Spleen (tissue), 7 donors: ENCODE data around the gene CABCOCO1.

Experiments used
- POLR2A ChIP-seq, 3 donors: fragments of 450-650 bp; IDR thresholded peaks; one replicate each; pipeline ENCODE4 v1.5.1; 2017; ENCODE audit warnings: antibody characterized with exemption in 3 of 3, mild to moderate bottlenecking in 1 of 3
- POLR2AphosphoS5 ChIP-seq, 3 donors: sonication (generic); formaldehyde crosslinking; IDR thresholded peaks; one replicate each; pipeline ENCODE4 v1.5.1; 2017; ENCODE audit warnings: antibody characterized with exemption in 3 of 3
- TF ChIP-seq, protein P1 (sequence below), 11 experiments: fragments of 200-600 bp in 7 of 11; fragments of 450-650 bp in 4 of 11; sonication (generic) in 4 of 11; IDR thresholded peaks in 8 of 11; conservative IDR thresholded peaks in 3 of 11; 1 replicate in 7 of 11; 2 replicates in 4 of 11; pipeline versions ENCODE4 v1.4.0 to v1.8.0; 2016 to 2021; ENCODE audit warnings: antibody characterized with exemption in 11 of 11, inconsistent platforms in 4 of 11, mild to moderate bottlenecking in 1 of 11
- donor health status: DM: no; HTN: no; CAD: no; lungs with moderate emphysema.
- donor health status: DM: no; HTN: no; CAD: no.
- donor health status: DM: no; HTN: no; CAD: no.

- TF ChIP-seq, protein P1, sequence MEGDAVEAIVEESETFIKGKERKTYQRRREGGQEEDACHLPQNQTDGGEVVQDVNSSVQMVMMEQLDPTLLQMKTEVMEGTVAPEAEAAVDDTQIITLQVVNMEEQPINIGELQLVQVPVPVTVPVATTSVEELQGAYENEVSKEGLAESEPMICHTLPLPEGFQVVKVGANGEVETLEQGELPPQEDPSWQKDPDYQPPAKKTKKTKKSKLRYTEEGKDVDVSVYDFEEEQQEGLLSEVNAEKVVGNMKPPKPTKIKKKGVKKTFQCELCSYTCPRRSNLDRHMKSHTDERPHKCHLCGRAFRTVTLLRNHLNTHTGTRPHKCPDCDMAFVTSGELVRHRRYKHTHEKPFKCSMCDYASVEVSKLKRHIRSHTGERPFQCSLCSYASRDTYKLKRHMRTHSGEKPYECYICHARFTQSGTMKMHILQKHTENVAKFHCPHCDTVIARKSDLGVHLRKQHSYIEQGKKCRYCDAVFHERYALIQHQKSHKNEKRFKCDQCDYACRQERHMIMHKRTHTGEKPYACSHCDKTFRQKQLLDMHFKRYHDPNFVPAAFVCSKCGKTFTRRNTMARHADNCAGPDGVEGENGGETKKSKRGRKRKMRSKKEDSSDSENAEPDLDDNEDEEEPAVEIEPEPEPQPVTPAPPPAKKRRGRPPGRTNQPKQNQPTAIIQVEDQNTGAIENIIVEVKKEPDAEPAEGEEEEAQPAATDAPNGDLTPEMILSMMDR (IDR thresholded peaks at IDR 0.05 in 8 of 11, conservative IDR thresholded peaks at IDR 0.05 in 3 of 11), result no peak
- no peak for TF ChIP-seq POLR2A (IDR thresholded peaks at IDR 0.05)
- TF ChIP-seq POLR2AphosphoS5 (IDR thresholded peaks at IDR 0.05), result no peak
Measured at GRCh38 chr10:61781969-61782403, 119.3 kb downstream of the CABCOCO1 start.
